GM12872 (cell line): ENCODE measurements around the gene RTN4R.

Experiments used
- TF ChIP-seq, protein P1 (sequence below): IDR thresholded peaks from 3 replicates; pipeline ENCODE4 v1.5.1; 2011; ENCODE audit warnings: low read depth, mild to moderate bottlenecking, low read length, moderate library complexity; ENCODE audit not compliant: insufficient read depth

Gene RTN4R

GRCh38 chr22:20228055-20228938, 39.8 kb downstream of the RTN4R start:
- TF ChIP-seq, protein P1, sequence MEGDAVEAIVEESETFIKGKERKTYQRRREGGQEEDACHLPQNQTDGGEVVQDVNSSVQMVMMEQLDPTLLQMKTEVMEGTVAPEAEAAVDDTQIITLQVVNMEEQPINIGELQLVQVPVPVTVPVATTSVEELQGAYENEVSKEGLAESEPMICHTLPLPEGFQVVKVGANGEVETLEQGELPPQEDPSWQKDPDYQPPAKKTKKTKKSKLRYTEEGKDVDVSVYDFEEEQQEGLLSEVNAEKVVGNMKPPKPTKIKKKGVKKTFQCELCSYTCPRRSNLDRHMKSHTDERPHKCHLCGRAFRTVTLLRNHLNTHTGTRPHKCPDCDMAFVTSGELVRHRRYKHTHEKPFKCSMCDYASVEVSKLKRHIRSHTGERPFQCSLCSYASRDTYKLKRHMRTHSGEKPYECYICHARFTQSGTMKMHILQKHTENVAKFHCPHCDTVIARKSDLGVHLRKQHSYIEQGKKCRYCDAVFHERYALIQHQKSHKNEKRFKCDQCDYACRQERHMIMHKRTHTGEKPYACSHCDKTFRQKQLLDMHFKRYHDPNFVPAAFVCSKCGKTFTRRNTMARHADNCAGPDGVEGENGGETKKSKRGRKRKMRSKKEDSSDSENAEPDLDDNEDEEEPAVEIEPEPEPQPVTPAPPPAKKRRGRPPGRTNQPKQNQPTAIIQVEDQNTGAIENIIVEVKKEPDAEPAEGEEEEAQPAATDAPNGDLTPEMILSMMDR, result no peak

DNA sequence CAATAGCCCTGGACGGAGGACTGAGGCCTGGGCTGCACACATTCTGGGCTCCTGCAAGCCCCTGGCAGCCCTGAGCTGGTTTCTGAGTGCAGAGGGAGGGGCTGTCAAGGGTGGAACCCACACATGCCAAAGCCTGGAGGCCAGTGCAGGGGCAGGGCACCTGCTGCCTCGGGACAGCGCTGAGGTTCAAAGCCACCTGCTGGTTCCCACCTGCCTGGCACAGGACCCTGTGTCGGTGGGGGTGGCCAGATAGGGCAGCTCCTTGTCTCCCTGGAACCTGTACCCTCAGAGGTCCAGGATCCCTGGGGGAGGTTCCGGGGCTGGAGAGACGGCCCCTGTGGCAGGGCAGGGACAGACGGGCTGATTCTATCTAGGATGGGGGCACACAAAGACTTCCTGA, 40.8 kb downstream of the RTN4R start:
- TF ChIP-seq, protein P1, result no peak

DNA sequence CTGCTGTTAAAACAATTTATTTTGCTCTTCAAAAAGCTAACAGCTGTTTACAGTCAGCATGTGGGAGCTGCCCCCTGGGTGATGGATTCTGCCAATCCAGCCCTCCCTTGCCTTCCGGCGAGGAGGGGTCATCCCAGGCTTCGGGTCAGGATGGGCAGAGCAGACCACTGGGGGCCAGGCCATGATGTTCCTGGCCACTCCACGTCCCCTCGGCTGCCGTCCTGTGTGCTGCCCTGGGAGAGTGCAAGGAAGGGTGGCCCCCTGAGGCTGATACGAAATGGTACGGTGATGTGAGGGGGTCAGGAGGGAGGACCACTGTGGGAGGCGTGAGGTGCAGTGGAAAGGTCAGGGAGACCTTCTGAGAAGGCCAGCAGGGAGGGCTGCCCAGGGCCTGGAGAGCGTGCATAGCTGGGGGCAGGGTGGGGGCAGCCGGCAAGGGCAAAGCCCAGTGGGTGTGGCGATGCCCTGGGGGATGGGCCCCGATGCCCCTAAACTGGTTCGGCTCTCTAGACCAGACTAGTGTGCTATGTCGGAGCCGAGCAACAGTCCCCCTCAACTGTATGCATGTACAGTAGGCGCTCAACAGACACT, 41.3 kb downstream of the RTN4R start:
- TF ChIP-seq, protein P1, result no peak

GRCh38 chr22:20226077-20226716, 41.9 kb downstream of the RTN4R start:
- TF ChIP-seq, protein P1, result no peak

DNA sequence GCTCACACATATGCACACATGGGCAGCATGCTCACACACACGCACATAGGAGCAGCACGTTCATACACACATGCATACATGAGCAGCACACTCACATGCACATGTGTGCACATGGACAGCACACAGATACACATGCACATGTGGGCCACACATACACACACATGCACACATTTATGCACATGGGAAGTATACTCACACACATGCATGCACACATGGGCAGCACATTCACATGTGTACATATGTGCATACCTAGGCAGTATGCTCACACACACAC, 42.5 kb downstream of the RTN4R start:
- TF ChIP-seq, protein P1, result no peak

DNA sequence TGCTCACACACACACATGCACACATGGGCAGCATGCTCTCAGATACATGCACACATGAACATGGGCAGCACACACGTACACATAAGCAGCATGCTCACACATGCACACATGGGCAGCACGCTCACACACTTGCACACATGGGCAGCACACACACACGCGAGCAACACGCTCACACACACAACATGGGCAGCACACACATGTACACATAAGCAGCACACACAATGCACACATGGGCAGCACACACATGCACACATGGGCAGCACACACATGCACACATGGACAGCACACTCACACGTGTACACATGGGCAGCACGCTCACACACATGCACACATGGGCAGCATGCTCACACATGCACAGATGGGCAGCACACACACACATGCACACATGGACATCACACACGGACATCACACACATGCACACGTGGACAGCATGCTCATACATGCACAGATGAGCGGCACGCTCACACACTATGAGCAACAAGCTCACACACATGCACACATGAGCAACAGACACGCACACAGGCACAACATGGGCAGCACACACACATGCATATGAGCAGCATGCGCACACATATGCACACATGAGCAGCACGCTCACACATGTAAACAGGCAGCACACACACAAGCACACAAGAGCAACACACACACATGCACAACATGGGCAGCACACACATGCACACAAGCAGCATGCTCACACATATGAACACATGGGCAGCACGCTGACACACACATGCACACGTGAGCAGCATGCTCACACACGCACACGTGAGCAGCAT, 43.0 kb downstream of the RTN4R start:
- TF ChIP-seq, protein P1, result no peak

- TF ChIP-seq, protein P1, result no peak
These were observed 43.9 kb downstream of the RTN4R start for GRCh38 chr22:20224256-20224626.
